Keratinocyte (primary cell): ENCODE results near the gene LRRC43. TPM values are rescaled to one million over a fixed set of nuclear protein-coding genes. Genes with fewer than 3 reads are reported as not detected.

Experiments
- DNase-seq: peaks from one replicate; pipeline ENCODE4 v3.0.0-alpha.2; 2011; ENCODE audit warnings: low read depth, missing footprints, low spot score
- FAIRE-seq: peaks from 2 replicates; lab custom pipeline; 2011; peaks lifted over from hg19 to GRCh38; lab: Jason Lieb, UNC
- H2AFZ ChIP-seq: 2 replicates; pipeline ENCODE4 v1.6.0; 2012; ENCODE audit warnings: low read length, control low read depth, inconsistent platforms; ENCODE audit not compliant: control insufficient read depth
- H3K27ac ChIP-seq: 2 replicates; pipeline ENCODE4 v1.5.1; 2011; ENCODE audit warnings: low read length; ENCODE audit not compliant: control insufficient read depth, insufficient read depth
- H3K27me3 ChIP-seq: 3 replicates; pipeline ENCODE4 v1.6.0; 2011; ENCODE audit warnings: low read length; ENCODE audit not compliant: control insufficient read depth, insufficient read depth; ENCODE audit errors: extremely low read depth
- H3K36me3 ChIP-seq, 2 experiments: 2 replicates in 1 of 2; 3 replicates in 1 of 2; pipeline ENCODE4 v1.5.1; 2011; ENCODE audit warnings: low read length in 2 of 2, mild to moderate bottlenecking in 1 of 2; ENCODE audit not compliant: control insufficient read depth in 2 of 2, insufficient read depth in 2 of 2; ENCODE audit errors: extremely low read depth in 1 of 2
- H3K4me1 ChIP-seq: 3 replicates; pipeline ENCODE4 v1.5.1; 2011; ENCODE audit warnings: low read length; ENCODE audit not compliant: control insufficient read depth, insufficient read depth; ENCODE audit errors: extremely low read depth
- H3K4me2 ChIP-seq: 3 replicates; pipeline ENCODE4 v1.6.0; 2011; ENCODE audit warnings: low read depth, low read length; ENCODE audit not compliant: control insufficient read depth, insufficient read depth; ENCODE audit errors: extremely low read depth
- H3K4me3 ChIP-seq, 3 experiments: fragments of 200-600 bp in 1 of 3; sonication (generic) in 1 of 3; 2 replicates in 2 of 3; 3 replicates in 1 of 3; pipeline ENCODE4 v1.5.1; 2011 to 2016; ENCODE audit warnings: low read length in 3 of 3, mild to moderate bottlenecking in 3 of 3, control low read depth in 2 of 3, inconsistent platforms in 1 of 3, low read depth in 1 of 3, mixed read lengths in 1 of 3, mixed run types in 1 of 3, moderate library complexity in 1 of 3; ENCODE audit not compliant: control insufficient read depth in 2 of 3, insufficient read depth in 2 of 3; ENCODE audit errors: extremely low read depth in 1 of 3
- H3K79me2 ChIP-seq: 2 replicates; pipeline ENCODE4 v1.6.0; 2012; ENCODE audit warnings: low read length; ENCODE audit not compliant: control insufficient read depth, insufficient read depth
- H3K9ac ChIP-seq: 3 replicates; pipeline ENCODE4 v1.6.0; 2011; ENCODE audit warnings: low read length; ENCODE audit not compliant: control insufficient read depth, insufficient read depth; ENCODE audit errors: extremely low read depth
- H3K9me1 ChIP-seq: 3 replicates; pipeline ENCODE4 v1.6.0; 2011; ENCODE audit warnings: low read length; ENCODE audit not compliant: control insufficient read depth, insufficient read depth; ENCODE audit errors: extremely low read depth
- H3K9me3 ChIP-seq: 2 replicates; pipeline ENCODE4 v1.5.1; 2012; ENCODE audit warnings: low read depth, low read length; ENCODE audit not compliant: control insufficient read depth
- H4K20me1 ChIP-seq: 3 replicates; pipeline ENCODE4 v1.6.0; 2011; ENCODE audit warnings: low read length; ENCODE audit not compliant: control insufficient read depth, insufficient read depth; ENCODE audit errors: extremely low read depth
- CTCF ChIP-seq, 3 experiments: IDR thresholded peaks in 1 of 3; conservative IDR thresholded peaks in 1 of 3; optimal IDR thresholded peaks in 1 of 3; 2 replicates in 2 of 3; 3 replicates in 1 of 3; pipeline versions ENCODE3 to v1.5.1; 2011; ENCODE audit warnings: low read length in 3 of 3, mild to moderate bottlenecking in 3 of 3, moderate library complexity in 2 of 3, control low read depth in 1 of 3, inconsistent platforms in 1 of 3; ENCODE audit not compliant: insufficient read depth in 2 of 3; ENCODE audit errors: extremely low read depth in 1 of 3
- EZH2 ChIP-seq: IDR thresholded peaks from one replicate; pipeline ENCODE4 v1.6.1; 2012; ENCODE audit warnings: inconsistent platforms, mild to moderate bottlenecking, low read length, moderate library complexity
- dilution Hi-C: fragments of 300-500 bp; cut with MboI; formaldehyde crosslinking; loops from one replicate; pipeline ENCODE4 v1.7.0; 2020; ENCODE audit warnings: low sequenced_read_pairs; ENCODE audit not compliant: extremely low pct_ligation_motif_present
- polyA plus RNA-seq, 5 experiments: library from polyadenylated mRNA; depleted of rRNA in 3 of 5; stranded (reverse) in 3 of 5; stranded (forward) in 1 of 5; unstranded in 1 of 5; fragments of >200 nt; gene quantifications; 1 replicate in 1 of 5; 2 replicates in 3 of 5; 3 replicates in 1 of 5; pipeline versions ENCODE4 v1.2.1 to v1.2.3, GENCODE V29; 2011 to 2012; ENCODE audit warnings: missing spikeins in 2 of 5, low read depth in 1 of 5, low replicate concordance in 1 of 5

LRRC43 gene
- polyA plus RNA-seq, 1 donor (not counting 4 experiments of a cell fraction or from before 2014, with no cell fraction given) = 0.45 TPM

DNA sequence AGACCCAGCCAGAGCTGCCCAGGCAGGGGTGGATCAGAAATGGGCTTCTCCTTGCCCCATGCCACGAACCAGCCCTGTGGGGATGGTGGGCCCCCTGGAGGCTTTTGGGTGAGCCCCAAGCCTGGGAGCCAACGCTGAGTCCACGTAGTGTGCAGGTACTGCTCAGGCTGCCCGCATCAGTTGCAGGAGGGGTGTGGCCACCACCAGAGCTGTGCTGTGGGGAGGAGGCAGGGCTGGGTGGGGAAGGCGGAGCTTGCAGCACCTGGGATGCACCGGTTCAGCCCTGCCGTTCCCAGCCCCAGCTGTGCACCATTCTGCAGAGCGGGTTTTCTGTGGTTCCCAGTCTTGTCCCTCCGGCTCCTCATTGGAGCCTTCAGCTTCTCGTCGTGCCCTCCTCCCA lies 45.2 kb upstream of the LRRC43 start:
- Histone ChIP-seq H3K9me3 (no peaks in the 10 kb centered on the region), H3K9me1 (no peaks in the 10 kb centered on the region), H3K36me3 (peaks cover 36 to 43% of the 10 kb centered on the region in 2 experiments), H3K79me2 (no peaks in the 10 kb centered on the region), H3K9ac (no peak overlapping the region), H3K27me3 (no peaks in the 10 kb centered on the region), H3K4me2 (peak overlapping the region; percentile 41), H3K27ac (no peak overlapping the region), H3K4me1 (peaks cover 11% of the 10 kb centered on the region), H3K4me3 (no peak overlapping the region), H2AFZ (no peak overlapping the region), H4K20me1 (no peaks in the 10 kb centered on the region)
- dilution Hi-C loops = no loop called here
- no peak for TF ChIP-seq CTCF (optimal IDR thresholded peaks at IDR 0.05 in 1 of 3, IDR thresholded peaks at IDR 0.05 in 1 of 3, conservative IDR thresholded peaks at IDR 0.05 in 1 of 3; ENCODE audit: extremely low read depth in 1 of 3, insufficient read depth in 2 of 3, low read length in 3 of 3)
- TF ChIP-seq EZH2 = no peak
- FAIRE-seq (peak; percentile 92), DNase-seq (peak; percentile 19)

DNA sequence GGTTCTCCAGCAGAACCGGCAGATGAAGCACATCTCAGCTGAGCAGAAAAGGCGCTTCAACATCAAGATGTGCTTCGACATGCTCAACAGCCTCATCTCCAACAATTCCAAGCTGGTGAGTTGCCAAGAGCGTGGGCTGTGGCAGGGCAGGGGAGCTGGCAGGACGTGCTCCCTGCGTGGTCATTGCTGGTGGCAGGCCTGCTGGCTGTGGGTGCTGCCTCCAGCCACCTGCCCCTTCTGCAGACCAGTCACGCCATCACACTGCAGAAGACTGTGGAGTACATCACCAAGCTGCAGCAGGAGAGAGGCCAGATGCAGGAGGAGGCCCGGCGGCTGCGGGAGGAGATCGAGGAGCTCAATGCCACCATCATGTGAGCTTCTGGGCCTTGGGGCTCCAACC lies 44.7 kb upstream of the LRRC43 start:
- dilution Hi-C loops = no loop called here

More for the DNA sequence above, 44.7 kb upstream of the LRRC43 start:
- Histone ChIP-seq H3K9ac (no peak overlapping the region), H3K9me3 (no peaks in the 10 kb centered on the region), H3K79me2 (no peaks in the 10 kb centered on the region), H3K4me1 (peaks cover 11% of the 10 kb centered on the region), H3K27me3 (no peaks in the 10 kb centered on the region), H3K4me3 (no peak overlapping the region), H2AFZ (no peak overlapping the region), H3K9me1 (no peaks in the 10 kb centered on the region), H4K20me1 (no peaks in the 10 kb centered on the region), H3K27ac (no peak overlapping the region), H3K36me3 (peaks cover 31 to 44% of the 10 kb centered on the region in 2 experiments), H3K4me2 (peak overlapping the region; percentile 41)
- DNase-seq (no peak), FAIRE-seq (no peak)
- TF ChIP-seq EZH2 (no peak), CTCF (optimal IDR thresholded peaks at IDR 0.05 in 1 of 3, IDR thresholded peaks at IDR 0.05 in 1 of 3, conservative IDR thresholded peaks at IDR 0.05 in 1 of 3; ENCODE audit: extremely low read depth in 1 of 3, insufficient read depth in 2 of 3, low read length in 3 of 3) (no peak)
